HG03457 (cell line): ENCODE measurements around the gene SRSF7.
"Not testable (repeated sequence)": the region's sequence is repeated elsewhere in the genome, so short reads cannot be mapped to it uniquely, and the experiment has no call there.

Source experiments
- ATAC-seq: cut with Tn5 transposase; IDR thresholded peaks from one replicate; pipeline ENCODE4 v1.9.1; 2021; ENCODE audit warnings: moderate number of reproducible peaks; ENCODE audit not compliant: unreplicated experiment

Gene SRSF7

DNA sequence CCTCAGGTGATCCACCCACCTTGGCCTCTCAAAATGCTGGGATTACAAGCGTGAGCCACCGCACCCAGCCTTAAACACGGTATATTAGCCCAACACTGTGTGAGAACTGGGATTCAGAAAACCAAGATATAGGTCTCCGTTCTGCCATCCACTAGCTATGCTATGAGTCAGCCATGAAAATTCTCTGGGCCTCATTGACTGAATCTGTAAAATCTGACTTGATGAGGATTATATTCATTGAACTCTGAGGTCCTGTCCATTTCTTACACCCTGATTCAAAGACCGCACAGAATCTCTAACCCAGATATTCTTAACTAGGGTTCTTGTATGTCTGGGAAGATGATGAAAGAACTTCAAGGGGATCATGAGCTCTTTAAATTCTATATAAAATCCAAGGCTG lies 47.8 kb downstream of the SRSF7 start:
- ATAC-seq = not testable (repeated sequence)

DNA sequence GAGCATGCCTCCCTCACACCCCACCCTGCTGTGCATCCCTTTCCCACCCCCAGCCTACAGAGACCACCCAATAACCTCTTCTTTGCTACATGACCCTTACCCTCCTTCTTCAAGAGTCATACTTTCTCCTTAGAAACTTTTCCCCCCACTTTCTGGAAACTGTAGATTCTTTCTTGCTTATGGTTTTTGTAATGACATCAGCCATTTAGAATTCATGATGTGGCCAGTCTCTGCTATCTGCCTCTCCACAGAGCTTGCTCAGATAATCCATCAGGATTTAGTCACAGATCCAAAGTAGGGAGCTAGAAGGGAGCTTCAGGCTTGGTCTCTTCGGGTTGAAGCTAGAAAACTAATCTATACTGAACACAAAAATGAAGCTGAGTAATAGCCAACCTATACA lies 48.7 kb downstream of the SRSF7 start:
- ATAC-seq = no peak

GRCh38 chr2:38701542-38701941 lies 49.6 kb downstream of the SRSF7 start:
- ATAC-seq = no peak

DNA sequence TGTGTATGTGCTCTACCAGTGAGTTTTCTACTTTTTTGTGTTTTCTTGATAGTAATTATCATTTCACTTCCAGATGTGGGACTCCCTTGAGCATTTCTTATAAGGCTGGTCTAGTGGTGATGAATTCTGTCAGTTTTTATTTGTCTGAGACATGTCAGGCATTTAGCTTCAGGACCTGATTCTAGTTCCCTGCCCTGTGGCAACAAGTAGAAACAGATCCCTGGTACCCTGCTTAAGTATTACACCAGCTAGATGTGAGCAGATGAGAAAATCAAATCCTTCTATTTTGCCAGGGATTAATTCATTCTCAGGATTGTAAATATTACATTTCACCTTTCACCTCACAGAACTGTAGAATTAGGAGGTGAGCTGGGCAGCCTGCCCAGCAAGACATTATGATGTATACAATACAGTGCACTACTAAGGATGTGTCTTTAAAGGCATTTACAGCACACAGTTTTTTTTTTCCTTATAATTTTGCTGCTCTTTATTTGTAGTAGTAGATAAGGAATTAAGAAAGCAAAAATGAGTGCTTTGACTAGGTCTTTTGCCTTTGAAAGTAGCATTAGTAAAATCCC lies 50.2 kb downstream of the SRSF7 start:
- ATAC-seq = no peak

DNA sequence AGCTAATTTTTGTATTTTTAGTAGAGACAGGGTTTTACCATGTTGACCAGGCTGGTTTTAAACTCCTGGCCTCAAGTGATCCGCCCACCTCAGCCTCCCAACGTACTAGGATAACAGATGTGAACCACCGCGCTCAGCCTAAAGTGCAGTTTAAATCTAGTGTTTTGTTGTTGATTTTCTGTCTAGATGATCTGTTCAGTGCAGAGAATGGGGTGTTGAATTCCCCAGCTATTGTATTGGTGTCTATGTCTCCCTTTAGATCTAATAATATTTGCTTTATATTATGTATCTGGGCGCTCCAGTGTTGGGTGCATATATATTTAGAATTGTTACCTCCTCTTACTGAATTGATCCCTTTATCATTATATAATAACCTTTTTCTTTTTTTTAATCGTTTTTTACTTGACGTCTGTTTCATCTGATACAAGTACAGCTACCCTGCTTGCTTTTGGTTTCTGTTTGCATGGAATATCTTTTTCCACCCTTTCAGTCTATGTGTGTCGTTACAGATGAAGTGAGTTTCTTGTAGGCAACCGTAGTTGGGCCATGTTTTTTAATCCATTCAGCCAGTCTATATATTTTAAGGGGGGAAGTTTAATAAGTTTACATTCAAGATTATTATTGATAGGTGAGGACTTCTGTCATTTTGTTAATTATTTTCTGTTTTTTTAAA lies 50.9 kb downstream of the SRSF7 start:
- no peak for ATAC-seq

DNA sequence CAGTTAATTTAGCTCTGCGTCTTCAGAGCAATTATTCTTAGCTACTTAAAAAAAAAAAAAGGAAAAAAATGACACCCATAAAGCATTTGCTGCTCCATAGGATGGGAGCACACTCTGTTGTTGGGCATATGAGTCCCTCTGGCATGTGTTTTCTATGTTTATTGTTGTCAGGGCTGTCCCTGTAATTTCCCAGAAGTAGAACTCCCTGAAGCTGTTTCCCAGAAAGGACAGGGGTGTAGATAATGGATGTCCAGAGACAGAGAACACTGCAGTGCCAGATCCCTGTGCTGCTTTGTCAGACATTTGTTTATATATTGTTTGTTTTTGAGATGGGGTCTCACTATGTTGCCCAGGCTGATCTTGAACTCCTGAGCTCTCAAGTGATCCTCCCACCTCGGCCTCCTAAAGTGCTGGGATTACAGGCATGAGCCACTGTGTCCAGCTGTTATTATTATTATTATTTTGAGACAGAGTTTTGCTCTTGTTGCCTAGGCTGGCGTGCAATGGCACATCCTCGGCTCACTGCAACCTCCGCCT lies 52.6 kb downstream of the SRSF7 start:
- no peak for ATAC-seq

GRCh38 chr2:38697116-38697840 lies 53.9 kb downstream of the SRSF7 start:
- no peak for ATAC-seq
